OCI-LY7 (cell line): Measurements from ENCODE around the gene LRRC1.

Source experiments
- CTCF ChIP-seq: fragments of 200-600 bp; sonication (generic); conservative IDR thresholded peaks from 2 replicates; pipeline ENCODE4 v1.5.1; 2014; ENCODE audit warnings: mild to moderate bottlenecking, antibody characterized with exemption, low read length, moderate library complexity, mixed read lengths
- EZH2phosphoT487 ChIP-seq: fragments of 200-600 bp; sonication (generic); IDR thresholded peaks from 2 replicates; pipeline ENCODE4 v1.6.1; 2018; ENCODE audit warnings: low read depth, borderline replicate concordance, mild to moderate bottlenecking, mixed run types, antibody characterized with exemption, low read length, moderate library complexity, mixed read lengths

- TF ChIP-seq CTCF: no peak
- no peak for TF ChIP-seq EZH2phosphoT487
Observed at GRCh38 chr6:53751417-53751816, 43.4 kb upstream of the LRRC1 start.
